GM18909 (cell line): ENCODE data around the gene CYB561.
"Not testable (repeated sequence)": the region's sequence is repeated elsewhere in the genome, so short reads cannot be mapped to it uniquely, and the experiment has no call there.

ENCODE experiments used
- ATAC-seq: cut with Tn5 transposase; IDR thresholded peaks from one replicate; pipeline ENCODE4 v1.9.1; 2021; ENCODE audit warnings: mild to moderate bottlenecking; ENCODE audit not compliant: unreplicated experiment, poor library complexity

The CYB561 gene

GRCh38 chr17:63479495-63480184, 33.5 kb upstream of the CYB561 start:
- no peak for ATAC-seq

GRCh38 chr17:63478814-63479494, 32.8 kb upstream of the CYB561 start:
- ATAC-seq: peak; percentile 70

- ATAC-seq: no peak
Observed at GRCh38 chr17:63477480-63478440, 31.7 kb upstream of the CYB561 start.

GRCh38 chr17:63476854-63477479, 30.9 kb upstream of the CYB561 start, which contains the start of gene ACE:
TSS of gene ACE (plus strand) at chr17:63477061. CDS start at chr17:63477095, 34 bp downstream.
- ATAC-seq: peak; percentile 59

GRCh38 chr17:63476459-63476853, 30.4 kb upstream of the CYB561 start:
- ATAC-seq: no peak

GRCh38 chr17:63475491-63476412, 29.6 kb upstream of the CYB561 start:
- no peak for ATAC-seq

GRCh38 chr17:63474586-63475460, 28.7 kb upstream of the CYB561 start:
- no peak for ATAC-seq

GRCh38 chr17:63474174-63474573, 28.1 kb upstream of the CYB561 start:
- ATAC-seq: no peak

- ATAC-seq: not testable (repeated sequence)
Observed at GRCh38 chr17:63468099-63468498, 22.0 kb upstream of the CYB561 start.

- ATAC-seq: no peak
Observed at GRCh38 chr17:63464691-63465236, 18.7 kb upstream of the CYB561 start.

- ATAC-seq: no peak
Observed at GRCh38 chr17:63463771-63464170, 17.7 kb upstream of the CYB561 start.

GRCh38 chr17:63460018-63460417, 13.9 kb upstream of the CYB561 start:
- no peak for ATAC-seq

GRCh38 chr17:63458478-63458877, 12.4 kb upstream of the CYB561 start:
- no peak for ATAC-seq

- no peak for ATAC-seq
Observed at GRCh38 chr17:63455417-63455816, 9.3 kb upstream of the CYB561 start.

GRCh38 chr17:63454915-63455314, 8.8 kb upstream of the CYB561 start:
- ATAC-seq: no peak

- ATAC-seq: not testable (repeated sequence)
Observed at GRCh38 chr17:63454357-63454756, 8.3 kb upstream of the CYB561 start.

GRCh38 chr17:63452962-63453551, 7.0 kb upstream of the CYB561 start:
- no peak for ATAC-seq
